Measurements from ENCODE around the gene ZNF808. TPM values are rescaled to one million over a fixed set of nuclear protein-coding genes. Genes with fewer than 3 reads are reported as not detected.
A peak's percentile ranks its signal among the peaks of the same experiment; 100 is the strongest.
"Not testable (repeated sequence)": the region's sequence is repeated elsewhere in the genome, so short reads cannot be mapped to it uniquely, and the experiment has no call there.

Gene ZNF808
- total and polyA plus RNA-seq, 8 donors, result 3.6 to 17.1 (median 10.2) TPM

GRCh38 chr19:52527956-52528351 lies 486 bp downstream of the ZNF808 start:
- 1% methylated on average over 25 of the region's 25 CpGs for WGBS, 2 donors

GRCh38 chr19:52532480-52532879 lies 5.0 kb downstream of the ZNF808 start:
- no peak overlapping the region for H3K4me3 ChIP-seq
- H3K27me3 ChIP-seq, result no peaks in the 10 kb centered on the region
- intact Hi-C loops (cut with DNase I), result no loop called here
- 96 to 97% methylated on average over 2 of the region's 2 CpGs for WGBS, 2 donors
- peaks cover 0 to 9% (median 0%) of the 10 kb centered on the region in 3 donors for H3K36me3 ChIP-seq
- no peaks in the 10 kb centered on the region for H3K9me3 ChIP-seq
- H3K4me1 ChIP-seq, result peaks cover 0 to 6% (median 0%) of the 10 kb centered on the region in 3 donors
- FAIRE-seq (peak; percentile 9), DNase-seq (no peak), ATAC-seq (no peak)
- no peak overlapping the region for H3K27ac ChIP-seq
- no peak for TF ChIP-seq CTCF (IDR thresholded peaks at IDR 0.05)

More at GRCh38 chr19:52527956-52528351, 486 bp downstream of the ZNF808 start:
- DNase-seq, result peak in 5 of 6 donors; percentile 17 to 59 (median 51)
- no peaks in the 10 kb centered on the region for H3K27me3 ChIP-seq
- H3K4me3 ChIP-seq, result peak overlapping the region; percentile 61 to 84 (median 64)
- no peak for TF ChIP-seq CTCF (IDR thresholded peaks at IDR 0.05)
- FAIRE-seq, result no peak
- ATAC-seq, result peak; percentile 18 to 41 (median 30)
- intact Hi-C loops (cut with DNase I), result no loop called here
- peaks cover 0 to 6% (median 0%) of the 10 kb centered on the region in 3 donors for H3K4me1 ChIP-seq
- H3K27ac ChIP-seq, result peak overlapping the region; percentile 82 to 96 (median 93)
- no peaks in the 10 kb centered on the region for H3K9me3 ChIP-seq
- H3K36me3 ChIP-seq, result peaks cover 0 to 1% (median 0%) of the 10 kb centered on the region in 3 donors

GRCh38 chr19:52533901-52534300 lies 6.4 kb downstream of the ZNF808 start:
- H3K36me3 ChIP-seq, result peaks cover 0 to 9% (median 0%) of the 10 kb centered on the region in 3 donors
- H3K27ac ChIP-seq, result peak overlapping the region in 1 of 4 donors; percentile 8
- H3K4me1 ChIP-seq, result no peaks in the 10 kb centered on the region
- no peaks in the 10 kb centered on the region for H3K9me3 ChIP-seq
- DNase-seq (no peak), ATAC-seq (no peak), FAIRE-seq (no peak)
- TF ChIP-seq CTCF (IDR thresholded peaks at IDR 0.05), result no peak
- no peak overlapping the region for H3K4me3 ChIP-seq
- H3K27me3 ChIP-seq, result no peaks in the 10 kb centered on the region
- WGBS, 2 donors, result 68 to 74% methylated on average over 5 of the region's 5 CpGs
- intact Hi-C loops (cut with DNase I), result no loop called here

GRCh38 chr19:52535385-52535770 lies 7.9 kb downstream of the ZNF808 start:
- H3K36me3 ChIP-seq; H3K27ac ChIP-seq; ATAC-seq; intact Hi-C loops (cut with DNase I); H3K27me3 ChIP-seq; H3K9me3 ChIP-seq; FAIRE-seq; DNase-seq; H3K4me1 ChIP-seq: not testable (repeated sequence)
- peak overlapping the region in 2 of 4 donors; percentile 10 to 31 for H3K4me3 ChIP-seq
- 36 to 45% methylated on average over 14 to 15 of the region's 15 CpGs for WGBS, 2 donors

GRCh38 chr19:52535771-52536447 lies 8.4 kb downstream of the ZNF808 start:
- 36 to 38% methylated on average over 50 of the region's 50 CpGs for WGBS, 2 donors

More at GRCh38 chr19:52535771-52536447, 8.4 kb downstream of the ZNF808 start:
- H3K27me3 ChIP-seq, result no peaks in the 10 kb centered on the region
- peak; percentile 77 to 98 (median 95) for ATAC-seq
- no peak for TF ChIP-seq CTCF (IDR thresholded peaks at IDR 0.05)
- peak overlapping the region in 3 of 4 donors; percentile 8 to 31 (median 10) for H3K4me3 ChIP-seq
- H3K9me3 ChIP-seq, result no peaks in the 10 kb centered on the region
- peak overlapping the region in 1 of 4 donors; percentile 19 for H3K27ac ChIP-seq
- no peaks in the 10 kb centered on the region for H3K4me1 ChIP-seq
- peak; percentile 44 to 78 (median 69) for DNase-seq
- intact Hi-C loops (cut with DNase I), result no loop called here
- peaks cover 0 to 9% (median 0%) of the 10 kb centered on the region in 3 donors for H3K36me3 ChIP-seq
- no peak for FAIRE-seq

Measured in pancreas (tissue), 10 donors.